HG03558 (cell line): ENCODE data around the gene HACL1.
A peak's percentile ranks its signal among the peaks of the same experiment; 100 is the strongest.

Experiments used
- ATAC-seq: cut with Tn5 transposase; IDR thresholded peaks from one replicate; pipeline ENCODE4 v1.9.1; 2021; ENCODE audit warnings: moderate number of reproducible peaks; ENCODE audit not compliant: unreplicated experiment; ENCODE audit errors: extremely low read depth

Gene HACL1

DNA sequence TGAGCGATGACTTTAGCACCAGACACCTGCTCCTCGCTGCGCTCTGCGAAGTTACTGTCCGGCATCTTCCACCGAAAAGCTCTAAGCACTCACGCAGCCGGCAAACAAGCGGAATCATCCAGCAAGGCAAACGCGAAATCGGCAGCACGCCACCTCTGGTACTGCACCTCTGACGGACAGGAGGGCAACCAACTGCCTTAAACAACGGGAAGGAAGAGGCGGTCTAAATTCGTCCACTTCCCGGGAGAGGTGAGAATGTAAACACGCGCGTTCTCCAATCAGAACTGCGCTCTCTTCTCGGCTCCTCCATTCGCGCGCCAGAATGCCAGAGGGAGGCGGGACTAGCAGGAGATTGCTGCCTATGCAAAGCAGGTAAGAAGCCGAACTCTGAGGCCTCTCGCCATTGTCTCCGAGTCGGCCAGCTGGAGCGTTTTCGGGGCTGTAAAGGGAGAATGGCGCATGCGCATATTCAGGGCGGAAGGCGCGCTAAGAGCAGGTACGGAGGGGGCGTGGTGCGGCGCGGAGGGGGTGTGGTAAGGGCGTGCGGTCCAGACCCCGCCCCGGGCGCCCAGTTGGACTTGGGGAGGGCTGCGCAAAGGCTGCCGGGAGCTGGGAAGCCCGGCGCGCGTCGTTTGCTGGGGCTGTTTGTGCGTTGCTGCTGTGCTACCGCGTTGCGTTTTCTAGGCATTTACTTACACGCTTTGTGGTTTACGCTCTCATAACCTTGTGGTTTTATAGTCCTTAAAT, at the start of gene HACL1, which contains the start of gene BTD:
Gene HACL1 (minus strand): TSS at position 171 of the 747 bp plus-strand sequence. CDS start 106 bp downstream, at position 65.
Gene BTD (plus strand): TSS at position 347 of the 747 bp plus-strand sequence. CDS start 33,695 bp downstream, outside the sequence.
- ATAC-seq = peak; percentile 88

DNA sequence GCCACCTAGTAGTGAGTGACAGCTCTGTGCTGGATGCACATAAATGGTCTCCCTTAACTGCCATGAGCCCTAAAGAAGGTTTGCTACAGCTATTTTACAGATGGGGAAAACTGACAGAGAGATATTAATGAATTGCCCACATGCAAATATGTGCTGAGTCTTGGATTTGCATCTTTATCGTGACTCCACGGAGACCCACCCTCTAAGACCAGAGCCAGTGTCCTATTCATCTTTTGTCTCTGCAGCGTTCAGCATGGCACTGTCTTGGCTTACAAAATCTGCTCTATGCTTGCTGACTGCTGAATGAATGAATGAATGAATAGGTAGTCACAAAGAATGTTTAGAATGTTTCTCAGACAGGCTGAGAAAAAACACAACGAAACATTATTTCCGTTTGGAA, 48.5 kb upstream of the HACL1 start:
- no peak for ATAC-seq

DNA sequence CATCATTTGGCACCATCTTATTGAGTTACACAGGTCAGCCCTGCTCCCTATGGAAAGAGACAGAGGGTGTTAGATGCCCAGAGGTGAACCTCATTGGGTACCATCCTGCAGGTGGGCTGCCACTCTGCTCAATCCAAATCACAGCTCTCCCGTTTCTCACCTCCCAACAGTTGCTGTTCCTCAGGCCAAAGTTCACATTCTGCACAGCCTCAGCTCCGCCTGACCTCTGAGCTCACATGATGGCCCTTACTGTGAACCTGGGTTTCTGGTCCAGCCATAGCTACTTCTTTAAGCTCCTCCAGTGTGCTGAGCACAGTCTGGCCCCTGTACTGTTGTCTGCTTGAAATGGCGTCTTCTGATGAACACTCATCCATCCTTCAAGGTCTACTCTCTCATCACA, 48.0 kb upstream of the HACL1 start:
- no peak for ATAC-seq

DNA sequence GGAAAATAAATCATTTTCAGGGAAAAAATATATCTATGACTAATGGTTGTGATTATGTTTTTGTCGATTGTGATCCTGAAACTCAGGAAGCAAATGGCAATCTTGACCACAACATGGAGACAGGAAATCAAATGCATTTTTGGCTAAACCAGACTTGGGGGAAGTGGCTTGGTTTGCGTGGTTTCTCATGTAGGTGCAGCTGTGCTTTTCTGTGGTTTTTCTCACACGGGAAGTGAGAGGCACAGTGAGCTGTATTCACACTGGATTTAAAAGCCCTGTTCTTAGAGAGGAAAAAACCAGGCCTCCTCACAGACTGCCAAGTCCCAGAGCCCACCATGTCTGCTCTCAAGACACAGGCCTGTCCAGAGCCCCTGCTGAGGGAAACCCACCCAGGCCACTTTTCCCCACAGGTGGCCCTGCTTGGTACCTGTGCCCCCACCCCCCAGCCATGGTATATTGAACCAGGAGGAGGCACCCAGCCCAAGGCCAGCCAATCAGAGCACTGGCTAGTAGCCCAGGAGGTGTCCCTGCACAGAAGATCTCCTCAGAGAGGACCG, 46.3 kb upstream of the HACL1 start:
- peak; percentile 94 for ATAC-seq

DNA sequence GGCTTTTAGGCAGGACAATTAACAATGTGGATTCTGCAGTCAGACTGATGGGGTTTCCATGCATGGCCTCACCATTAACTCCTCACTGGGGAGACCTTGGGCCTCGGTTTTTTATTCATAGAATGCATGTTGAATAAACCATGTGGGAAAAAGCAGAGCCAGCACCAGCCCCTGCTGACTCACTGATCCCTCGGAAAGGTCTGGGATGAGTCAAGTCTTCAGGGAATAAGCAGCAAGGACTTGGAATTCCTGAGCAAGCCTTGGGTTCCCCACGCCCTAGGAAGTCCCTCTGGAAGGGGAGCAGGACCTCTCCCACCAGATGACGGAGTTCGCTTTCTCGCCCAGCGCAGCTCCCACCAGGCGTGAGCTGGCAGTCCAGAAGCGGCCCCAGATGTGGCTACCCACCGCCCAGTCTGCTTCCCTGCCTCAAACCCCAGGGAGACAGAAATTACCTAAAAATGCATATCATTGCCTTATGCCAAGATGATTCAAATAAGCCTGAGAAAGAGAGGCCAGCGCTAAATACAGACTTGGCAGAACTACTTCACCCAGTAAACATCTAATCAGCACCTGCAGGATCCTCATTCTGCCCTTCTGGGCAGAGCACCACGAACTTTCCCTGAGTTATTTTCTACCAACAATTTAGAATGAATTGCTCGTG, 45.6 kb upstream of the HACL1 start:
- no peak for ATAC-seq

DNA sequence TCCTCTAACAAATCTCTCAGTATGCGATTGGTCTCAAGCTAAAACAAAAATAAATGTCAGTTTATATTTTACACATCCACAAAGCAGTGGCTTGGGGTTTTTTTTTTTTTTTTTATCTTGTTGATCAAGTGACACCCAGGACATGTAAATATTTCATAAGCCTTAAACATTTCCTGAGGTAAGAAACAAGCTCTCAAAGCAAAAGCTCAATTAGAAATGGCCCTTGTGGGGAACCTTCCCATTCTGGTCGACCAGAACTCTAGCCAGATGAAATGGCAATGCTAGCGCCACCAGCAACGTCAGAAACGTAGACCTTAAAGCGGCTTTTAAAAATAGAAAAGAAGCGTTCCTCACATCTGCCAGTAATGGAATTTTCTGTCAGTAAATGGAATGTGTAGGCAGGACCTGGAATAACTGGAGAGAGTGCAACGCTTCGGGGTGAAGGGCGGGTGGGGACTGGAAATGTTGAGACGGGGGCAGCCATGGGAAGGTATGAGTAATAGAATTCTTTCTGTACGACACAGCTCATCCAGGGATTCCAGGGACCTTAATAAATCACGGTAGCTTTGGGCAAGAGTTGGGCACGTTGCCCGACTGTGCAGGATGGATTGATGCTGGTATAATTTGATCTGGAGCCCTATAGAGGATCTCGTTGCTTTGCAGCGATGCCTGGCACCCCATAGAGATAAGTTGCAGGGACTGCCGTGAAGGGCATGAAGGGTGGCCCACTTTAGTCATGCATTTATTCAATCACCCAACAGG, 44.6 kb upstream of the HACL1 start:
- no peak for ATAC-seq

DNA sequence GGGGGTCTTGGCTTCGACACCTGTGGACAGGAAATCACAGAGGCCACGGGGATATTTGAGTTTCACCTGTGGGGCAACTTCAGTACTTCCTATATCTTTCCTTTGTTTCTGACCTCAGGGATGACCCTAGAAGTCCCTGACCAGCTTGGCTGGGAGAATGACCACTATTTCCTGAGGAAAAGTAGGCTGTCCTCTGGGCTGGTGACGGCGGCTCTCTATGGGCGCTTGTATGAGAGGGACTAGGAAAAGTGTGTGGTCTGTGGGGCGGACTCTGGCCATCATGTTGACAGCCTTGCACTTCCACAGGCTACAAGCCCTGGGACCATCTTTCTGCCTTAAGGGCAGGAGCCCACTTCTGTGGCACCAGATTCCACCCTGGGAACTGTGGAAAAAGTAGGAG, 43.9 kb upstream of the HACL1 start:
- no peak for ATAC-seq

DNA sequence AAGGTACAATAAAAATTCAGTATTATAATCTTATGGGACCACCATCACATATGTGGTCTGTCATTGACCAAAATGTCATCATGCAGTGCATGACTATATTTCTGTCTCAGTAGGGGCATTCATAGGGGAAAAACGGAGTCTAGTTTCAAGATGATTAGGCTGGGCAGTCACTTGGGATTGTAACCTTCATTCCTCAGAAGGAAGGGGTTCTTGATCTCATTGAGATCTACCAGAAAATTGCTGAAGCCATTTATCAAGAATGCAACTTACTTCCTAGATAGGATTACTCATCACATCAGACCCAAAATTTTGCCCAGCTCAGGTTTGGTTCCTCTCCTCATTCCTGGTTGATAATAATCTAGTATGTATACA, 37.5 kb upstream of the HACL1 start:
- ATAC-seq = no peak

DNA sequence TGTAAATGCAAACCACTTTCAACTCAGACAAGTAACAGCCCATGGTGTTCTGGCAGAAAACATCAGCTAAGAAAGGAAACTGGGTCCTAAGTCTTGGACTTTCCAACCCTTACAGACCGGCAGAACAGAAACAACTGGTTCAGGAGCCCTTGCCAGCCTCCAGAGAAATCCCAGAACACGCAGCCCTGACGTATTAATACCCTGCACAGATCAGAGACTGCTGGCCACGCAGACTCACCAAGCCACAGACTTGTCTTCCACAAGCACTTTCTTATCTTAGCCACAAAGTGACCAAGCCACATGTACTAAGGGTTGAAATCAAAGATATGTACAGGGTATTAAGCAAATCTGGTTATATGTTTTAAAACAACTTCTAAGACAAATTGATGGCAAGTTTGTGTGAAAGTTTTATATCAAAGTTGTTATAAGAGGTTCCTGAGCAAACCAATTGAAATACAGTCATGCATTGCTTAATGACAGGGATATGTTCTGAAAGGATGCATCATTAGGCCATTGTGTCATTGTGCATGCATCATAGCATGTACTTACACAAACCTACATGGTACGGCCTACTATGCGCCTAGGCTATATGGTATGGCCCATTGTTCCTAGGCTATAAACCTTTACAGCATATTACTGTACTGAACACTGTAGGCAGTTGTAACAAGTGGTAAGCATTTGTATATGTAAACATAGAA, 37.0 kb upstream of the HACL1 start:
- no peak for ATAC-seq

DNA sequence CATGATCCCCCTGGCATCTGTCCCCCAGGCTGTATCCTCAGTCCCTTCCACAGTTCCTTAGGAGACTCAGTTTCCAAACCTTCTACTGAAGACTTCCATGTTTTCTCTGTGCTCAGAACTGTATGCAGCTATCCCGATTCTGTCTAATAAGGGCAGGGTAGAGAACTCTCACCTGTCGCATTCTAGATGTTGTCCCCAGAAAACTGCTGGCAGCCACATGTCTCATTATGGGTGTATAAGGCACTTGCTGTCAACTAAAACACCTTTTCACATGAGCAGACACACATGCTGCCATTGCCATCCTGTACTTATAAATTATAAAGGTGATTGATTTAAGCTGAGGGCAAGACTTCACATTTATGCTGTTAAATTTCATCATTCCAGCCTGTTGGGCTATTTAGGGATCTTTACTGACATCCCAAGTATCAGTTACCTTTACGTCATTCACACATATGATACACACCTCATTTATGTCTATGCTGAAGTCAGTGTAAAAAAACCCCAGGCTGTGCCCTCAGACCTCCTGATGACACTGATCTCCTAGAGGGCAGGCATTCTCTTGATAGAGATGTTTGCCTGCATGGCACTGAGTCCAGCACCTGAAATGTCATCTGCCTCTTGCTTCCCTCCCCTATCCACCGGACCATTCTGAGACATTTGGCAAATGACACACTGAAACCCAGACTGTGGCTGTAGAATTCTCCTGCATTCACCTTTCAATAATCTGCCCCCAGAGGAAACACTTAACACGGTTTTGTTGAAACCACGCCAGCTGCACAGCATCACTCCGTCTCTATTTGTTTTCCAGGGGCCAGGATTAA, 36.0 kb upstream of the HACL1 start:
- no peak for ATAC-seq

DNA sequence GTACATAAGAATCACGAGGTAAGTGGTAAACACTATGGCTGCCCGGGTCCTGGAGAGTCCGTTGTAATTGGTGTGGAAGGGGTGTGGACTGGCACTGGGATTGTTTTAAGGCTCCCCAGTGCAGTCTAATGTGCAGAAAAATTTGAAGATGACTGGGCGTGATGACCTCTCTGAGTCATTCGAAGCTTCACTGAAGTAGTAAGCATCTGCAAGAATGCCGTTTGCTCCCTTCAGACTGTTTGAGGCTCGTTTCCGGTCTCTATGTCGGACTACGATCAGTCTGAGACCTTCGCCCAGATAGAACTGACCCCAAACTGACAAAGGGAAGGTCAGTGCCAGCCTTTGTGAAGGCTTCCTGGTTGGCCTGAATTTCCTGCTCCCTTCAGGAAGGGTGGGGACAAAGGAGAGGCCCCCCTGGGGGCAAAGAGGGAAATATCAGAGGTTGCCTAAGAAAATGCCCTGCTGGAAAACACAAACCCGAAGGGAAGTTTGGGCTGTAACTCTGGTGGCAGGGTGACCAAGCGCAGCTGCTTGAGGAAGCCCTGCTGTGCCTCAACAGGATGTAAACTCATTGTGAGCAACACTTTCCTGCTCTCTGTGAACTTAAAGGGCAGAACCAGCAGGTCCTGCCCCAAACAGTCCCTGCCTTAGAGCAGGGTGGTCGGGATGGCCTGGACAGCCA, 34.8 kb upstream of the HACL1 start:
- no peak for ATAC-seq

DNA sequence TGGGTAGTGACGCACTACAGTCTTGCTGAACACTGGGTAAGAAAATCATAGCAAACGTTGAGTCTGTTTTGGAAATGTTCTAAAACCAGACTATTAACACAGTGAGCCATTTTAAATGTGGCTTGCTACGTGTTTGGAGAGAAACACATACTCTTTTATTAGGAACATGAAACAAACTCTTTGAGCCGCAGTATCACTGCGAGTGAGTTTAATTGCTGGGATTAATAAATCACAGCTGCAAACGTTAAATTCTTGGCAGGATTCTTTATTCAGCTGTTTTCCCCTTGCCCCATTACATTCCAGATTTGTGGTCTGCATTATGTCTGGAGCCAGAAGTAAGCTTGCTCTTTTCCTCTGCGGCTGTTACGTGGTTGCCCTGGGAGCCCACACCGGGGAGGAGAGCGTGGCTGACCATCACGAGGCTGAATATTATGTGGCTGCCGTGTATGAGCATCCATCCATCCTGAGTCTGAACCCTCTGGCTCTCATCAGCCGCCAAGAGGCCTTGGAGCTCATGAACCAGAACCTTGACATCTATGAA, 33.8 kb upstream of the HACL1 start:
- ATAC-seq = no peak

DNA sequence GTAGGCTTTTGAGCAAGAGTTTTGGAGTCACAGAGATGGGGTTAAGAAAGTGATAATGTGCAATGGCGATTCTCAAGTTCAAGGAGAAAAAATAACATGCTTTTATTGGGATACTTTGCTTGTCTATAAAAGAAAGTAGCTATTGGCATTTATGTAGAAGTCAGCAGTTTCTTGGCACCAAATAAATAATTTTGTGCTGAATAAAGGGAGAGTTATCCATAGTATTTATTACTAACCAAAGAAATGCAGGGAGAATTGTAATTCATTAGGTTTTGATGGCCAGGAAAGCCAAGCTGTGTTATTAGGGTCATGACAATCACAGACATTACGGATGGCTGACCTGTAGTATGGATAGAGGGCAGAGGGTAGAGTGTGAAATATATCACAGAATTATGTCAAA, 33.3 kb upstream of the HACL1 start:
- no peak for ATAC-seq

DNA sequence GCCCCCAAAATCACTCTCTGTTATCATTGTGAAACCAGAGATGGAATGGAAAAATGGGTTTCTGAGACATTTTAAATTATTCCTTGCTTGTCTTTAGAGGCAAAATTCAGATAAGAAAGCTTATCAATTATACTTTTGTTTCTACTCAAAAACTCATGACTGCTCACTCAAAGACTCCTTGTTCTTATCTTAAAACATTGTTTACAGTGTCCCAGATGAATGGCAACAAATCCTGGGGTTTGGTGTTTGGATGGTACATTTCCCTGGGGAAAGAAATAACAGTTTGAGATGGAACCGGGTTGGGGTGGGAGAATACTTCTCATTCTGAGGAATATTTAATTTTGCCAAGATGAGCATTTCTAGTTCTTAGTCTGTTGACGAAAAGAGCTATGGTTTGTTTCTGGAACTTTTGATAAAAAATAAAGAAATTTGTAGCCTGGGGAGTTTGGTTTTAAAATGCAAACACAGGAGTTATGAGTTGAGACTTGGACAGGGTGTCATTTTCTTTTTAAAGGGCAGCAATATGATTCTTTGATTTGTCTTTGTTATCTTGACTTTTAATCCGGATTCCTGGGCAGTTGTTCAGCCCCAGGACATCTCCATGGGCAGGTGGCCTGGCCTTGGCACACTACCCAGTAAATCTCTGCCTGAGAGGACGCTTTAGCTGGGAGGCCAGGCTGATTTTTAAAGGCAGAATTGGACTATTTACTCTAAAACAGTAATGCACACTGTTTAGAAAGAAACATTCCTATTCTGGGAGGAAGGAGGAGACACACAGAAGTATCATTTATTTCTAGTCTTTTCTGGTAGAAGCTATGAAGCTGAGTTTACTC, 32.6 kb upstream of the HACL1 start:
- ATAC-seq = no peak

DNA sequence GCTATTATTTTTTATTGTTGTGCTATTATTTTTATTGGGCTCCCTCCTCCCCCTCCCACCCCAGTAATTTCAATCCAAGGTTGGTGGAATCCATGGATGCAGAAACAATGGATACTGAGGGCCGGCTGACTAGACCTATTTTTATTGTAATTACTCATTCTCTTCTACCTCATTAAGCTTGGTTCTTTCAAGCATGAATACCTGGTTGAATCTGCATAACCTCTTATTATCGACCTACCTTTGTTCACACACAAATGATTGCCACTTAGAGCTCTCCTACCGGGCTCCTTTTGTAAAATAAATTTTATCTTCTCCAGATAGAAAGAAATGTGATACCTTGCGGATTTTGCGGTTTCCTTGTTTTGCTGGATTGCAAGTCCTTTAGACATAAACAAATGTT, 31.8 kb upstream of the HACL1 start:
- ATAC-seq = no peak

DNA sequence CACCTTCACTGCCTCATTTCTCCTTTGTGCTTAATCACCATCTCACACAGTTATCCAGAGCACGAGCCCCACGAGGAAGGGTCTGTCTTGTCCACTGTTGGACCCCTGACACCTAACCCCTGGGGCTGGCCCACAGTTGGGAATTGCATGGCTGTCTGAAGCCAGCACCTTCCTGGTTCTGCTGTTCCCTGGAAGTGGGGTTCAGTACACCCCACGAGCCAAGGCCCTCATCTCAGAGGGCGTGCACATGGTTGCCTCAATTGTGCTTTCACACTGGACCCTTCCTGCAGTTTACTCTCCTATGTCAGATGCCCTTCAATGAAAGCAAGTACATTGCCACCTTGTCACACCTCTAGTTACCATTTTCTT, 30.8 kb upstream of the HACL1 start:
- ATAC-seq = no peak

DNA sequence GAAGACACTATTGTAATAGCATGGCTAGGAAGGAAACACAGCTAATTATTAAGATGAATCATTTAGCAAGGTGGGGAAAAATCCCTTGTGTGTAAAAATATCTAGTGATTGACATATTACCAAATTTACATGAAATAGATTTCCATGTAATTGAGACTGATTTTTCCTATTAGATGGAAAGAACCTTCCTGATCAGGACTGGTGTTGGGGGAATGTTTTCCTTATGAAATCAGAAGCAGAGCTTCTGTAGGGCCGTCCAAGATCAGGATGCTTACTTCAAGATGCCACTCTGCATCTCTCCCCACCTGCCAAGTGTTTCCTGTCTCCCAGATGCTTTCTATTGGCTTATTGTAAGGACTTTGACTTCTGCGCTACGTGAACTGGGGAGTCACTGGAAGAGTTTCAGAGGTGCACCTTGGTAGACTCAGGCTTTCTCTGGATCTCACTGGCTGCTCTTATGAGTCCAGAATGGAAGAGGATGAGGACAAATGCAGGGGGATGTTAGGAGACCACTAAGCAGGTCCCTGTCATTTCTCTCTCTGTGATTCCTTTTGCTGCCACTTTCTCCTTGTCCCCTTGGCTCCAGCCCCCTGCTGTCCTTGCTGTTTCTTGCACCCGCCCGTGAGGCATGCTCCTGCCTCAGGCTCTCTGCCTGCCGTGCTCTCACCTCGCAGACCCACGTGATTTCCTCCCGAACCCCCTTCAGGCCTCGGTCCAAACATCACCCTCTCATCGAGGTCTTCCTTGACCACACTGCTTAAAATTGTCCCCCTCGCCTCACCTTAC, 30.2 kb upstream of the HACL1 start:
- ATAC-seq = no peak
